Measurements from ENCODE around the gene ZNF213.

The ZNF213 gene

DNA sequence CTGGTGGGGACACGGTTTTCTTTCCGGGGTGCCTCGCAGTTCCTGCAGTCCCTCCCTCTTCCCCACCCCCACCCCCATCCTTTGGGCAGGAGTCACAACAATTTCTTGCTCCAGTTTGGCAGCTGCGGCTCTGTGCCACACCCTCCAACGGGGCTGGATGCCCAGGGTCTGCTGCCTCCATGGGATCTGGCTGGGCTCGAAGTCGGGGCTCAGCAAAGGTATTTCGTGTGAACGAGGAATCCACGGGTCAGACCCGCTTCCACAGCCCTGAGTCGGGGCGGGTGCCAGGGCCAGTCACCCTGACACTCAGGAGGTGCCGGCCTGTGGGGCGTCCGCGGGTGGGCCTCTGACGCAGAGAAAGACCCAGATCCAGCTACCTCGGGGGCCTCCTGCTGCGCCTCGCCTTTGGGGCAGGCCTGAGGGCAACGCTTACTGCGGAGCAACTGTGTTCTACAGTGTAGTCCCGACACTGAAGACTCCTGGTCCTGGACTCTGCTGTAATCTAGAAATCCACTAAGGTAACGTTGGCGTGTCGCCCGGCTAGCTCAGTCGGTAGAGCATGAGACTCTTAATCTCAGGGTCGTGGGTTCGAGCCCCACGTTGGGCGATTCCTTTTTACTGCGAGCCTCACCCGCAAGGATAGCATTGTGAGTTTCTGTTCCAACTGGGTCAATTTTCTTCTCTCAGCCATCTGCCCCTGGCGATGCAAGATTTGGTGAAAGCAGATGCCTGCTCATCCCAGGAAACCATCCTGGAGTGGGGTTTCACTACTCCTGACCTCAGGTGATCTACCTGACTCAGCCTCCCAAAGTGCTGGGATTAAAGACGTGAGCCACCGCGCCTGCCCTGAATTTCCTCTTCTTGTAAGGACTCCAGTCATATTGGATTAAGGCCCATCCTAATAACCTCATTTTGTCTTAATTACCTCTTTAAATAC lies 40.6 kb downstream of the ZNF213 start (continued):
- TF ChIP-seq YY2 (tag by site-specific recombination; IDR thresholded peaks at IDR 0.05) (peak; percentile 47; the same call in 1 of the 2 replicates), ZNF132 (tag by site-specific recombination; IDR thresholded peaks at IDR 0.05; ENCODE audit: borderline replicate concordance) (no peak), ZNF600 (tag by site-specific recombination; IDR thresholded peaks at IDR 0.05) (peak; percentile 64; the same call in 1 of the 2 replicates), MZF1 (tag by site-specific recombination; IDR thresholded peaks at IDR 0.05; ENCODE audit: borderline replicate concordance) (no peak; the same call in 1 of the 2 replicates), GLI2 (tag by site-specific recombination; IDR thresholded peaks at IDR 0.05; ENCODE audit: borderline replicate concordance, low read depth) (no peak; the same call in 1 of the 2 replicates), ZFP69B (tag by site-specific recombination; IDR thresholded peaks at IDR 0.05) (peak; percentile 36; the same call in 1 of the 2 replicates), ZBTB17 (tag by site-specific recombination; IDR thresholded peaks at IDR 0.05) (peak; percentile 87), ZNF707 (tag by site-specific recombination; IDR thresholded peaks at IDR 0.05) (no peak), ZNF555 (tag by site-specific recombination; conservative IDR thresholded peaks at IDR 0.05) (no peak), ZNF202 (tag by site-specific recombination; IDR thresholded peaks at IDR 0.05; ENCODE audit: borderline replicate concordance) (no peak), ZNF24 (tag by site-specific recombination; IDR thresholded peaks at IDR 0.05) (peak; percentile 78; the same call in 1 of the 2 replicates), ZNF514 (tag by site-specific recombination; IDR thresholded peaks at IDR 0.05) (no peak), ZXDB (tag by site-specific recombination; IDR thresholded peaks at IDR 0.05) (peak; percentile 72; the same call in 1 of the 2 replicates), OVOL3 (tag by site-specific recombination; IDR thresholded peaks at IDR 0.05) (0 out of 2 replicates have a peak, but pooled peaks have one; percentile 22), PRDM1 (tag by site-specific recombination; IDR thresholded peaks at IDR 0.05) (peak; percentile 54; the same call in 1 of the 2 replicates), ZNF248 (tag by site-specific recombination; IDR thresholded peaks at IDR 0.05) (no peak), WT1 (tag by site-specific recombination; IDR thresholded peaks at IDR 0.05) (no peak), SP2 (tag by site-specific recombination; IDR thresholded peaks at IDR 0.05) (0 out of 2 replicates have a peak, but pooled peaks have one; percentile 4), ZNF292 (tag by site-specific recombination; IDR thresholded peaks at IDR 0.05; ENCODE audit: borderline replicate concordance, low read depth) (no peak), SP7 (tag by site-specific recombination; IDR thresholded peaks at IDR 0.05) (peak; percentile 72), ZNF624 (tag by site-specific recombination; IDR thresholded peaks at IDR 0.05) (no peak), ZNF223 (tag by site-specific recombination; IDR thresholded peaks at IDR 0.05) (no peak)
- TF ChIP-seq, protein P1, sequence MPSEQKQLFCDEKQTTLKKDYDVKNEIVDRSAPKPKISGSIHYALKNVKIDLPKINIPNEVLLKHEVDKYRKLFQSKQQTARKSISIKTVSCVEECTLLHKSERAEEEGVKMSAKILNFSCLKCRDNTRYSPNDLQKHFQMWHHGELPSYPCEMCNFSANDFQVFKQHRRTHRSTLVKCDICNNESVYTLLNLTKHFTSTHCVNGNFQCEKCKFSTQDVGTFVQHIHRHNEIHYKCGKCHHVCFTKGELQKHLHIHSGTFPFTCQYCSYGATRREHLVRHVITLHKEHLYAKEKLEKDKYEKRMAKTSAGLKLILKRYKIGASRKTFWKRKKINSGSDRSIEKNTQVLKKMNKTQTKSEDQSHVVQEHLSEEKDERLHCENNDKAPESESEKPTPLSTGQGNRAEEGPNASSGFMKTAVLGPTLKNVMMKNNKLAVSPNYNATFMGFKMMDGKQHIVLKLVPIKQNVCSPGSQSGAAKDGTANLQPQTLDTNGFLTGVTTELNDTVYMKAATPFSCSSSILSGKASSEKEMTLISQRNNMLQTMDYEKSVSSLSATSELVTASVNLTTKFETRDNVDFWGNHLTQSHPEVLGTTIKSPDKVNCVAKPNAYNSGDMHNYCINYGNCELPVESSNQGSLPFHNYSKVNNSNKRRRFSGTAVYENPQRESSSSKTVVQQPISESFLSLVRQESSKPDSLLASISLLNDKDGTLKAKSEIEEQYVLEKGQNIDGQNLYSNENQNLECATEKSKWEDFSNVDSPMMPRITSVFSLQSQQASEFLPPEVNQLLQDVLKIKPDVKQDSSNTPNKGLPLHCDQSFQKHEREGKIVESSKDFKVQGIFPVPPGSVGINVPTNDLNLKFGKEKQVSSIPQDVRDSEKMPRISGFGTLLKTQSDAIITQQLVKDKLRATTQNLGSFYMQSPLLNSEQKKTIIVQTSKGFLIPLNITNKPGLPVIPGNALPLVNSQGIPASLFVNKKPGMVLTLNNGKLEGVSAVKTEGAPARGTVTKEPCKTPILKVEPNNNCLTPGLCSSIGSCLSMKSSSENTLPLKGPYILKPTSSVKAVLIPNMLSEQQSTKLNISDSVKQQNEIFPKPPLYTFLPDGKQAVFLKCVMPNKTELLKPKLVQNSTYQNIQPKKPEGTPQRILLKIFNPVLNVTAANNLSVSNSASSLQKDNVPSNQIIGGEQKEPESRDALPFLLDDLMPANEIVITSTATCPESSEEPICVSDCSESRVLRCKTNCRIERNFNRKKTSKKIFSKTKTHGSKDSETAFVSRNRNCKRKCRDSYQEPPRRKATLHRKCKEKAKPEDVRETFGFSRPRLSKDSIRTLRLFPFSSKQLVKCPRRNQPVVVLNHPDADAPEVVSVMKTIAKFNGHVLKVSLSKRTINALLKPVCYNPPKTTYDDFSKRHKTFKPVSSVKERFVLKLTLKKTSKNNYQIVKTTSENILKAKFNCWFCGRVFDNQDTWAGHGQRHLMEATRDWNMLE (tag by site-specific recombination; conservative IDR thresholded peaks at IDR 0.05; ENCODE audit: low read depth): no peak
- TF ChIP-seq, protein P2, sequence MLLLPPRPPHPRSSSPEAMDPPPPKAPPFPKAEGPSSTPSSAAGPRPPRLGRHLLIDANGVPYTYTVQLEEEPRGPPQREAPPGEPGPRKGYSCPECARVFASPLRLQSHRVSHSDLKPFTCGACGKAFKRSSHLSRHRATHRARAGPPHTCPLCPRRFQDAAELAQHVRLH (tag by site-specific recombination; IDR thresholded peaks at IDR 0.05): peak; percentile 98
- TF ChIP-seq, protein P3, sequence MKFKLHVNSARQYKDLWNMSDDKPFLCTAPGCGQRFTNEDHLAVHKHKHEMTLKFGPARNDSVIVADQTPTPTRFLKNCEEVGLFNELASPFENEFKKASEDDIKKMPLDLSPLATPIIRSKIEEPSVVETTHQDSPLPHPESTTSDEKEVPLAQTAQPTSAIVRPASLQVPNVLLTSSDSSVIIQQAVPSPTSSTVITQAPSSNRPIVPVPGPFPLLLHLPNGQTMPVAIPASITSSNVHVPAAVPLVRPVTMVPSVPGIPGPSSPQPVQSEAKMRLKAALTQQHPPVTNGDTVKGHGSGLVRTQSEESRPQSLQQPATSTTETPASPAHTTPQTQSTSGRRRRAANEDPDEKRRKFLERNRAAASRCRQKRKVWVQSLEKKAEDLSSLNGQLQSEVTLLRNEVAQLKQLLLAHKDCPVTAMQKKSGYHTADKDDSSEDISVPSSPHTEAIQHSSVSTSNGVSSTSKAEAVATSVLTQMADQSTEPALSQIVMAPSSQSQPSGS (tag by site-specific recombination; IDR thresholded peaks at IDR 0.05; ENCODE audit: low read depth): no peak
- TF ChIP-seq, protein P4, sequence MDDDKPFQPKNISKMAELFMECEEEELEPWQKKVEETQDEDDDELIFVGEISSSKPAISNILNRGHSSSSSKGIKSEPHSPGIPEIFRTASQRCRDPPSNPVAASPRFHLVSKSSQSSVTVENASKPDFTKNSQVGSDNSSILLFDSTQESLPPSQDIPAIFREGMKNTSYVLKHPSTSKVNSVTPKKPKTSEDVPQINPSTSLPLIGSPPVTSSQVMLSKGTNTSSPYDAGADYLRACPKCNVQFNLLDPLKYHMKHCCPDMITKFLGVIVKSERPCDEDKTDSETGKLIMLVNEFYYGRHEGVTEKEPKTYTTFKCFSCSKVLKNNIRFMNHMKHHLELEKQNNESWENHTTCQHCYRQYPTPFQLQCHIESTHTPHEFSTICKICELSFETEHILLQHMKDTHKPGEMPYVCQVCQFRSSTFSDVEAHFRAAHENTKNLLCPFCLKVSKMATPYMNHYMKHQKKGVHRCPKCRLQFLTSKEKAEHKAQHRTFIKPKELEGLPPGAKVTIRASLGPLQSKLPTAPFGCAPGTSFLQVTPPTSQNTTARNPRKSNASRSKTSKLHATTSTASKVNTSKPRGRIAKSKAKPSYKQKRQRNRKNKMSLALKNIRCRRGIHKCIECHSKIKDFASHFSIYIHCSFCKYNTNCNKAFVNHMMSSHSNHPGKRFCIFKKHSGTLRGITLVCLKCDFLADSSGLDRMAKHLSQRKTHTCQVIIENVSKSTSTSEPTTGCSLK (tag by site-specific recombination; IDR thresholded peaks at IDR 0.05): no peak
- TF ChIP-seq, protein P5, sequence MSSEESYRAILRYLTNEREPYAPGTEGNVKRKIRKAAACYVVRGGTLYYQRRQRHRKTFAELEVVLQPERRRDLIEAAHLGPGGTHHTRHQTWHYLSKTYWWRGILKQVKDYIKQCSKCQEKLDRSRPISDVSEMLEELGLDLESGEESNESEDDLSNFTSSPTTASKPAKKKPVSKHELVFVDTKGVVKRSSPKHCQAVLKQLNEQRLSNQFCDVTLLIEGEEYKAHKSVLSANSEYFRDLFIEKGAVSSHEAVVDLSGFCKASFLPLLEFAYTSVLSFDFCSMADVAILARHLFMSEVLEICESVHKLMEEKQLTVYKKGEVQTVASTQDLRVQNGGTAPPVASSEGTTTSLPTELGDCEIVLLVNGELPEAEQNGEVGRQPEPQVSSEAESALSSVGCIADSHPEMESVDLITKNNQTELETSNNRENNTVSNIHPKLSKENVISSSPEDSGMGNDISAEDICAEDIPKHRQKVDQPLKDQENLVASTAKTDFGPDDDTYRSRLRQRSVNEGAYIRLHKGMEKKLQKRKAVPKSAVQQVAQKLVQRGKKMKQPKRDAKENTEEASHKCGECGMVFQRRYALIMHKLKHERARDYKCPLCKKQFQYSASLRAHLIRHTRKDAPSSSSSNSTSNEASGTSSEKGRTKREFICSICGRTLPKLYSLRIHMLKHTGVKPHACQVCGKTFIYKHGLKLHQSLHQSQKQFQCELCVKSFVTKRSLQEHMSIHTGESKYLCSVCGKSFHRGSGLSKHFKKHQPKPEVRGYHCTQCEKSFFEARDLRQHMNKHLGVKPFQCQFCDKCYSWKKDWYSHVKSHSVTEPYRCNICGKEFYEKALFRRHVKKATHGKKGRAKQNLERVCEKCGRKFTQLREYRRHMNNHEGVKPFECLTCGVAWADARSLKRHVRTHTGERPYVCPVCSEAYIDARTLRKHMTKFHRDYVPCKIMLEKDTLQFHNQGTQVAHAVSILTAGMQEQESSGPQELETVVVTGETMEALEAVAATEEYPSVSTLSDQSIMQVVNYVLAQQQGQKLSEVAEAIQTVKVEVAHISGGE (tag by site-specific recombination; conservative IDR thresholded peaks at IDR 0.05; ENCODE audit: low read depth): no peak

Measured in HEK293 (cell line).